H9 (cell line): ENCODE results near the gene THAP2. TPM values are rescaled to one million over a fixed set of nuclear protein-coding genes. Genes with fewer than 3 reads are reported as not detected.

Experiments used
- DNase-seq: peaks from one replicate; pipeline ENCODE4 v3.0.0-alpha.2; 2017
- H2AFZ ChIP-seq: one replicate; pipeline ENCODE4 v1.6.1; 2013; ENCODE audit warnings: mild to moderate bottlenecking, low read length, control low read depth, moderate library complexity
- H2AK5ac ChIP-seq: 2 replicates; pipeline ENCODE4 v1.6.1; 2013; ENCODE audit warnings: low read length, control low read depth, mixed read lengths; ENCODE audit not compliant: insufficient read length
- H2BK120ac ChIP-seq: one replicate; pipeline ENCODE4 v1.6.1; 2013; ENCODE audit warnings: low read depth, mild to moderate bottlenecking, low read length, control low read depth, inconsistent platforms; ENCODE audit not compliant: poor library complexity, severe bottlenecking
- H2BK12ac ChIP-seq: 2 replicates; pipeline ENCODE4 v1.6.1; 2013; ENCODE audit warnings: low read length, control low read depth, mixed read lengths, low read depth; ENCODE audit not compliant: insufficient read length
- H2BK15ac ChIP-seq: 2 replicates; pipeline ENCODE4 v1.6.1; 2013; ENCODE audit warnings: low read depth, low read length, control low read depth
- H2BK20ac ChIP-seq: one replicate; pipeline ENCODE4 v1.6.1; 2013; ENCODE audit warnings: low read depth, mild to moderate bottlenecking, low read length, control low read depth, inconsistent platforms; ENCODE audit not compliant: poor library complexity, severe bottlenecking
- H2BK5ac ChIP-seq: 2 replicates; pipeline ENCODE4 v1.6.1; 2013; ENCODE audit warnings: low read length, control low read depth, mixed read lengths; ENCODE audit not compliant: insufficient read length
- H3K14ac ChIP-seq: 2 replicates; pipeline ENCODE4 v1.6.1; 2013; ENCODE audit warnings: low read length, control low read depth; ENCODE audit not compliant: insufficient read depth
- H3K18ac ChIP-seq: 2 replicates; pipeline ENCODE4 v1.6.1; 2013; ENCODE audit warnings: low read depth, mild to moderate bottlenecking, mixed read lengths, low read length, control low read depth; ENCODE audit not compliant: insufficient read length
- H3K23ac ChIP-seq: 2 replicates; pipeline ENCODE4 v1.6.1; 2013; ENCODE audit warnings: low read length, control low read depth, mixed read lengths, low read depth; ENCODE audit not compliant: insufficient read length
- H3K23me2 ChIP-seq: 2 replicates; pipeline ENCODE4 v1.6.1; 2013; ENCODE audit warnings: low read depth, mild to moderate bottlenecking, mixed read lengths, low read length, control low read depth; ENCODE audit not compliant: insufficient read length, poor library complexity, severe bottlenecking
- H3K27ac ChIP-seq: 2 replicates; pipeline ENCODE4 v1.5.1; 2013; ENCODE audit warnings: low read length, control low read depth, mixed read lengths, low read depth; ENCODE audit not compliant: insufficient read length
- H3K27me3 ChIP-seq: 2 replicates; pipeline ENCODE4 v1.6.1; 2013; ENCODE audit warnings: low read length, control low read depth, inconsistent platforms; ENCODE audit not compliant: insufficient read depth
- H3K4ac ChIP-seq: 2 replicates; pipeline ENCODE4 v1.6.1; 2013; ENCODE audit warnings: low read depth, mild to moderate bottlenecking, control low read depth, inconsistent platforms, low read length, moderate library complexity
- H3K4me1 ChIP-seq: 2 replicates; pipeline ENCODE4 v1.6.1; 2013; ENCODE audit warnings: low read length, control low read depth, inconsistent platforms; ENCODE audit not compliant: insufficient read depth
- H3K4me2 ChIP-seq: 2 replicates; pipeline ENCODE4 v1.6.1; 2013; ENCODE audit warnings: low read length, control low read depth, mixed read lengths; ENCODE audit not compliant: insufficient read length, insufficient read depth
- H3K56ac ChIP-seq: 2 replicates; pipeline ENCODE4 v1.6.1; 2013; ENCODE audit warnings: low read depth, mild to moderate bottlenecking, mixed read lengths, low read length, control low read depth; ENCODE audit not compliant: insufficient read length
- H3K79me1 ChIP-seq: 2 replicates; pipeline ENCODE4 v1.6.1; 2013; ENCODE audit warnings: low read depth, mild to moderate bottlenecking, moderate library complexity, low read length, control low read depth, inconsistent platforms; ENCODE audit not compliant: insufficient read depth, poor library complexity, severe bottlenecking
- H3K79me2 ChIP-seq: 2 replicates; pipeline ENCODE4 v1.6.1; 2013; ENCODE audit warnings: low read length, control low read depth, inconsistent platforms; ENCODE audit not compliant: insufficient read depth
- H3K9ac ChIP-seq: 2 replicates; pipeline ENCODE4 v1.6.1; 2013; ENCODE audit warnings: low read length, control low read depth, mixed read lengths; ENCODE audit not compliant: insufficient read length; ENCODE audit errors: extremely low read depth
- H3K9me3 ChIP-seq: one replicate; pipeline ENCODE4 v1.6.1; 2013; ENCODE audit warnings: low read depth, low read length, inconsistent platforms; ENCODE audit not compliant: control insufficient read depth
- H3T11ph ChIP-seq: one replicate; pipeline ENCODE4 v1.6.1; 2013; ENCODE audit warnings: mild to moderate bottlenecking, low read length, control low read depth, inconsistent platforms
- H4K20me1 ChIP-seq: one replicate; pipeline ENCODE4 v1.6.1; 2013; ENCODE audit not compliant: control insufficient read depth, insufficient read length, insufficient read depth
- H4K5ac ChIP-seq: 2 replicates; pipeline ENCODE4 v1.6.1; 2013; ENCODE audit warnings: low read depth, mild to moderate bottlenecking, mixed read lengths, low read length, control low read depth; ENCODE audit not compliant: insufficient read length
- H4K8ac ChIP-seq: replicated peaks from 2 replicates; pipeline ENCODE4 v1.6.1; 2013; ENCODE audit warnings: low read length, control low read depth, mixed read lengths, low read depth; ENCODE audit not compliant: insufficient read length
- H4K91ac ChIP-seq: 2 replicates; pipeline ENCODE4 v1.6.1; 2013; ENCODE audit warnings: low read depth, mild to moderate bottlenecking, moderate library complexity, mixed read lengths, low read length, control low read depth; ENCODE audit not compliant: insufficient read length
- H3K27ac Mint-ChIP-seq, 3 experiments: 2 replicates in 2 of 3; 3 replicates in 1 of 3; pipeline ENCODE4 v1.8.0; 2020 to 2021; ENCODE audit warnings: mixed read lengths in 3 of 3, mild to moderate bottlenecking in 1 of 3, moderate library complexity in 1 of 3
- H3K27me3 Mint-ChIP-seq: 2 replicates; pipeline ENCODE4 v1.8.0; 2021; ENCODE audit warnings: low read depth, mild to moderate bottlenecking, moderate library complexity, mixed read lengths
- H3K36me3 Mint-ChIP-seq, 3 experiments: 2 replicates in 2 of 3; 3 replicates in 1 of 3; pipeline ENCODE4 v1.8.0; 2020 to 2021; ENCODE audit warnings: low read depth in 3 of 3, mixed read lengths in 3 of 3; ENCODE audit not compliant: insufficient read depth in 1 of 3
- H3K4me1 Mint-ChIP-seq, 2 experiments: 2 replicates each; pipeline ENCODE4 v1.8.0; 2020; ENCODE audit warnings: mixed read lengths in 2 of 2
- H3K4me3 Mint-ChIP-seq, 2 experiments: 2 replicates in 1 of 2; 3 replicates in 1 of 2; pipeline ENCODE4 v1.8.0; 2020 to 2021; ENCODE audit warnings: mild to moderate bottlenecking in 2 of 2, mixed read lengths in 2 of 2, moderate library complexity in 1 of 2
- H3K9me3 Mint-ChIP-seq, 2 experiments: 2 replicates in 1 of 2; 3 replicates in 1 of 2; pipeline ENCODE4 v1.8.0; 2020; ENCODE audit warnings: mild to moderate bottlenecking in 2 of 2, mixed read lengths in 2 of 2, moderate library complexity in 1 of 2
- CTCF ChIP-seq: fragments of 200-600 bp; sonication (generic); conservative IDR thresholded peaks from 3 replicates; pipeline ENCODE4 v1.8.0; 2021; ENCODE audit warnings: antibody characterized with exemption, mild to moderate bottlenecking
- WGBS: extraction: QIAGEN DNeasy Blood & Tissue Kit; methylation state at CpG from one replicate; pipeline ENCODE4 v1.1.7; 2013; ENCODE audit warnings: missing lambda C conversion rate, low lambda C conversion rate, mixed read lengths; ENCODE audit not compliant: insufficient read length; ENCODE audit errors: extremely low coverage; 5-methylcytosine and 5-hydroxymethylcytosine counted together
- total RNA-seq: library from RNA; stranded (reverse); gene quantifications from 2 replicates; pipeline ENCODE4 v1.2.1, GENCODE V29; 2021

Gene THAP2
- total RNA-seq, 1 experiment from 2014 or later, result 3.7 TPM

- H2AFZ ChIP-seq, result no peak overlapping the region
- H3K14ac ChIP-seq, result no peak overlapping the region
- no peak overlapping the region for H3K18ac ChIP-seq
- no peak overlapping the region for H4K91ac ChIP-seq
- no peak overlapping the region for H2AK5ac ChIP-seq
- no peak overlapping the region for H2BK120ac ChIP-seq
- no peak overlapping the region for H4K8ac ChIP-seq
- no peak overlapping the region for H3K4me3 Mint-ChIP-seq
- no peak overlapping the region for H2BK5ac ChIP-seq
- no peaks in the 10 kb centered on the region for H3K23me2 ChIP-seq
- no peak overlapping the region for H2BK20ac ChIP-seq
- no peak overlapping the region for H4K5ac ChIP-seq
- H3K9ac ChIP-seq, result no peak overlapping the region
- H3K27me3 Mint-ChIP-seq, result no peaks in the 10 kb centered on the region
- H3K4me1 Mint-ChIP-seq, result no peaks in the 10 kb centered on the region
- H3K27ac ChIP-seq, result no peak overlapping the region
- H3K4ac ChIP-seq, result no peak overlapping the region
- no peaks in the 10 kb centered on the region for H3K9me3 ChIP-seq
- H2BK15ac ChIP-seq, result no peak overlapping the region
- WGBS, result no CpG with 5 or more reads among the region's 2 CpGs
- H3K9me3 Mint-ChIP-seq, result no peaks in the 10 kb centered on the region
- H3K4me1 ChIP-seq, result no peaks in the 10 kb centered on the region
- no peak overlapping the region for H2BK12ac ChIP-seq
- no peak overlapping the region for H3T11ph ChIP-seq
- H3K79me2 ChIP-seq, result no peaks in the 10 kb centered on the region
- no peak overlapping the region for H3K56ac ChIP-seq
- no peak overlapping the region for H3K27ac Mint-ChIP-seq
- no peak overlapping the region for H3K23ac ChIP-seq
- no peaks in the 10 kb centered on the region for H3K79me1 ChIP-seq
- peaks cover 13 to 80% (median 74%) of the 10 kb centered on the region in 3 experiments; a peak in 6 of 7 replicates for H3K36me3 Mint-ChIP-seq
- no peaks in the 10 kb centered on the region for H4K20me1 ChIP-seq
- DNase-seq, result no peak
- no peak overlapping the region for H3K4me2 ChIP-seq
- no peaks in the 10 kb centered on the region for H3K27me3 ChIP-seq
- TF ChIP-seq CTCF, result no peak
These were observed 36.6 kb upstream of the THAP2 start for GRCh38 chr12:71627438-71628002.
